Hepatocyte (in vitro differentiated cells): ENCODE results near the gene PITPNC1.

ENCODE experiments used
- EZH2 ChIP-seq: fragments of 200-600 bp; sonication (generic); IDR thresholded peaks from 2 replicates; pipeline ENCODE4 v1.6.1; 2016; ENCODE audit warnings: antibody characterized with exemption, mild to moderate bottlenecking, borderline replicate concordance
- EZH2phosphoT487 ChIP-seq: fragments of 200-600 bp; sonication (generic); IDR thresholded peaks from one replicate; pipeline ENCODE4 v1.6.1; 2018; ENCODE audit warnings: antibody characterized with exemption, mild to moderate bottlenecking, low read depth, moderate library complexity; ENCODE audit not compliant: unreplicated experiment, severe bottlenecking
- TF ChIP-seq, protein P1 (sequence below): fragments of 200-600 bp; sonication (generic); IDR thresholded peaks from 2 replicates; pipeline ENCODE4 v1.5.1; 2016; ENCODE audit warnings: antibody characterized with exemption, mild to moderate bottlenecking; ENCODE audit not compliant: poor library complexity

- TF ChIP-seq, protein P1, sequence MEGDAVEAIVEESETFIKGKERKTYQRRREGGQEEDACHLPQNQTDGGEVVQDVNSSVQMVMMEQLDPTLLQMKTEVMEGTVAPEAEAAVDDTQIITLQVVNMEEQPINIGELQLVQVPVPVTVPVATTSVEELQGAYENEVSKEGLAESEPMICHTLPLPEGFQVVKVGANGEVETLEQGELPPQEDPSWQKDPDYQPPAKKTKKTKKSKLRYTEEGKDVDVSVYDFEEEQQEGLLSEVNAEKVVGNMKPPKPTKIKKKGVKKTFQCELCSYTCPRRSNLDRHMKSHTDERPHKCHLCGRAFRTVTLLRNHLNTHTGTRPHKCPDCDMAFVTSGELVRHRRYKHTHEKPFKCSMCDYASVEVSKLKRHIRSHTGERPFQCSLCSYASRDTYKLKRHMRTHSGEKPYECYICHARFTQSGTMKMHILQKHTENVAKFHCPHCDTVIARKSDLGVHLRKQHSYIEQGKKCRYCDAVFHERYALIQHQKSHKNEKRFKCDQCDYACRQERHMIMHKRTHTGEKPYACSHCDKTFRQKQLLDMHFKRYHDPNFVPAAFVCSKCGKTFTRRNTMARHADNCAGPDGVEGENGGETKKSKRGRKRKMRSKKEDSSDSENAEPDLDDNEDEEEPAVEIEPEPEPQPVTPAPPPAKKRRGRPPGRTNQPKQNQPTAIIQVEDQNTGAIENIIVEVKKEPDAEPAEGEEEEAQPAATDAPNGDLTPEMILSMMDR, result no peak
- TF ChIP-seq EZH2phosphoT487 (no peak), EZH2 (no peak)
Observed at GRCh38 chr17:67438667-67439066, 61.6 kb downstream of the PITPNC1 start.
